C4-2B (cell line): ENCODE results near the gene BET1L.

Experiments used
- H3K27ac ChIP-seq: fragments of 450-650 bp; 2 replicates; pipeline ENCODE4 v1.5.1; 2017
- ZFX ChIP-seq: fragments of 450-650 bp; IDR thresholded peaks from 2 replicates; pipeline ENCODE4 v1.6.1; 2017
- TF ChIP-seq, protein P1 (sequence below): fragments of 450-650 bp; conservative IDR thresholded peaks from 2 replicates; pipeline ENCODE4 v1.5.1; 2017; ENCODE audit warnings: mild to moderate bottlenecking

The BET1L gene

DNA sequence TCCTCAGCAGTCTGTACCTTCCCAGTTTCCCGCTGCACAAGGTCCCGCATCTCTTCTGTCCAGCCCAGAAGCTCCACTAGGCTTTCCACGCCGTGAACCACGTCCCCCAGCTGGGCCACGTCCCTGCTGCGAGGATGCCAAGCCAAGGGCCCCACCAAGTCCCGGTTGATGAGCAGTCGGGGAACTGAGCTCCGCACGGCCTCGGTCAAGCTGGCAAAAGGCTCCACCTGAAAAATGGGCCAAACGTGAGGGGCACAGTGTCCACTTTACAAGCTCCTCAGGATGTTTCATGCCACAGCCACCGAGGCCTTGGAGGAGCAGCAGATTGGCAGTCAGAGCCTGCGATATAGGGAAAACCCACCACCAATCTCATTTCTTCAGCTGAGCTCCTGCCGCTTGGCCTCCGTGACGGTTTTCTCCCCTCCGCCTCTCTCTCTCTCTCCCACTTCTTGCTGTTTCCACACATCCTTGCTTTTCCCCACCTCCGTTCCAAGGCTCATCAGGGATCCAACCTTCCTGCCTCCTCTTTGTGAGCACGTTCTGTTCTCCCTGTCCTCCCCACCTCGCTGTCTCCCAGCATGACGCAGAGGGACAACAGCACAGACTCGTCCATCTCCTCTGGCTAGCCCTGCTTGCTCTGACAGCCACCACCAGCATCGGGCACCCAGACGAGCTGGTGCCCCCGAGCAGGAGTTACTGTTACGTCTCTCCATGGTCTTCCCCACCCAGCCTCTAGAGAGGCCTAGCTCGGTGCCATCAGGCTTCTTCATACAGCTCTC lies 11.8 kb upstream of the BET1L start:
- no peak overlapping the region for H3K27ac ChIP-seq
- TF ChIP-seq, protein P1, sequence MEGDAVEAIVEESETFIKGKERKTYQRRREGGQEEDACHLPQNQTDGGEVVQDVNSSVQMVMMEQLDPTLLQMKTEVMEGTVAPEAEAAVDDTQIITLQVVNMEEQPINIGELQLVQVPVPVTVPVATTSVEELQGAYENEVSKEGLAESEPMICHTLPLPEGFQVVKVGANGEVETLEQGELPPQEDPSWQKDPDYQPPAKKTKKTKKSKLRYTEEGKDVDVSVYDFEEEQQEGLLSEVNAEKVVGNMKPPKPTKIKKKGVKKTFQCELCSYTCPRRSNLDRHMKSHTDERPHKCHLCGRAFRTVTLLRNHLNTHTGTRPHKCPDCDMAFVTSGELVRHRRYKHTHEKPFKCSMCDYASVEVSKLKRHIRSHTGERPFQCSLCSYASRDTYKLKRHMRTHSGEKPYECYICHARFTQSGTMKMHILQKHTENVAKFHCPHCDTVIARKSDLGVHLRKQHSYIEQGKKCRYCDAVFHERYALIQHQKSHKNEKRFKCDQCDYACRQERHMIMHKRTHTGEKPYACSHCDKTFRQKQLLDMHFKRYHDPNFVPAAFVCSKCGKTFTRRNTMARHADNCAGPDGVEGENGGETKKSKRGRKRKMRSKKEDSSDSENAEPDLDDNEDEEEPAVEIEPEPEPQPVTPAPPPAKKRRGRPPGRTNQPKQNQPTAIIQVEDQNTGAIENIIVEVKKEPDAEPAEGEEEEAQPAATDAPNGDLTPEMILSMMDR: no peak
- no peak for TF ChIP-seq ZFX

GRCh38 chr11:217704-218103 lies 10.5 kb upstream of the BET1L start:
- H3K27ac ChIP-seq: no peak overlapping the region
- TF ChIP-seq ZFX: no peak
- TF ChIP-seq, protein P1: no peak

DNA sequence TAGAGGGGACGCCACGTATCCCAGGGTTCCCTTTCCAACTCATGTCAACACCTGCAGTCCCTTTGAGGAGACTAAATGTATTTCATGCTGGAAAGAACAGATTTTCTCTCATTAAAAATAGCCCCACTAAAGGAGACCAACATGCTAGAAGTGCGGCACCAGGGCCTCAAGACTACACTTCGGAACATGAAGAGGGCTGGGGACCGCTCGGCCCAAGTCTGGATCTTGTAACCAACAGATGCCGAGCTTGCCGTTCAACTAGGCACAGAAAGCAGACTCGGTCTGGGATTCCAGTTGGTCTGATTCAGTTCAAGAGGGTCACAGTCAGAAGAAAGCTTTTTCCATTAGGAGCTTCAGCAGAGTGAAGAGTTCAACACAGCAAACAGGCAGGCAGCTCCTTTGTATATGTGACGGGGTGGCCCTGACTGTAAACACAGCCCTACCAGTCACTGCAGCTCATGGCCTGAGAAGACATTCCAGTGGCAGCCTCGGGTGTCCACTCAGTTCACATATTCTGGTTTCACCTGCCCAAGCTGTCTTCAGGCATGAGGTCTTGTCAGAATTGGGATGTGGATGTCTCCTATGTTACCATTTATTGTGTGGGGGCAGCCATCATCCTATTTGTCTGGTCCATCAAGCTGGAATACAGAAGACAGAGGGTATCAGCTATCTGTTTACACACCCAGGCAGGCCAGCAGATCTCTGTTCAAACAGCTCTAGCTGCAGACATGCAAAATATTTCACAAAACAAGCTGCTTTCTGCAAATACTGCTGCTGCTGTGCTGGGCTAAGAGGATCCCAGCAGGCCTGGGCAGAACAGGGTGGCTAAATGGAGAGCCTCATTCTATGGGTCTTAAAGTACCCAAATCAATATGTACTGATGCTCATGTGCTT lies 9.1 kb upstream of the BET1L start:
- no peak overlapping the region for H3K27ac ChIP-seq
- TF ChIP-seq, protein P1: no peak
- TF ChIP-seq ZFX: no peak

DNA sequence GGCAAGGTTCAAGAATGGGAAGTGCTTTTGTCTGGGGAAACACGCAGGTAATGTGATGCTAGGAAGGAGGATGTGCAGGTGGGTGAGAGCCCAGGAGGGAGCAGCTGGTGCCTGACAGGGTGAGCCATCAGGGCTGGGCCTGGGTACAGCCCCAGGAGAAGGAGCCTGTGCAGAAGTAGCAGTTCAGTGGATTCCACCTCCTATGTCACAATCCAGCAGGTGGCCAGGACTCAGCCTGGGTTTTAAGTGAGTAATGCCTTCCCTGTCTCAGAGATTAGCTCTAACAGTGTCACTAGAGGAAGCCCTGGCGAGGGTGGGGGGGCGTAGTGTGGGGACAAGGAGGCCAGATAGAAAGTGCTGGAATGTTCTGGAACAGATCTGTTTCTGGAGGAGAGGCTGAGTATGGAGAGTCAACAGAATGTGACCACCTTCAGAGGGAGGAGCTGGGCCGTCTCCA lies 8.4 kb upstream of the BET1L start:
- no peak overlapping the region for H3K27ac ChIP-seq
- TF ChIP-seq, protein P1: no peak
- TF ChIP-seq ZFX: no peak

GRCh38 chr11:214083-214482 lies 6.9 kb upstream of the BET1L start:
- TF ChIP-seq, protein P1: no peak
- TF ChIP-seq ZFX: no peak
- H3K27ac ChIP-seq: no peak overlapping the region

DNA sequence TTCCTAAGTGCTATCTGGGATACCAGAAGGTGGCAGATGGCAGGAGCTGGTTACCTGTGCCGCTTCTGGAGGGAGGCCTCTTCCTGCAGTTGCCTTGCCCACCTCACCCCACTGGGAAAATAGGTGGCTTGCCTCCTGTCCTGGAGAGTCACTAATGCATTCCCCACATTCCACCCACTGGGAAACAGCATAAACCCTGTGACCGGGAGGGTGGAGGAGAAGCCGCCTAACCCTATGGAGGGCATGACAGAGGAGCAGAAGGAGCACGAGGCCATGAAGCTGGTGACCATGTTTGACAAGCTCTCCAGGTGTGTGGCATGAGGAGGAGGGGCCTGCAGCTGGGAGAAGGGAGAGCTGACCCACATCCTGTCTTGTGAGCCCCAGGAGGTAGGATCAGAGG lies 5.9 kb upstream of the BET1L start:
- no peak overlapping the region for H3K27ac ChIP-seq
- no peak for TF ChIP-seq ZFX
- TF ChIP-seq, protein P1: no peak
